ENCODE measurements around the gene LCOR.

The LCOR gene

GRCh38 chr10:96947036-96947435 lies 114.9 kb downstream of the LCOR start:
- no peak for DNase-seq

GRCh38 chr10:96949039-96949683 lies 117.1 kb downstream of the LCOR start:
- DNase-seq, result no peak

GRCh38 chr10:96951954-96952353 lies 119.9 kb downstream of the LCOR start:
- DNase-seq, result no peak

GRCh38 chr10:96955794-96956193 lies 123.7 kb downstream of the LCOR start:
- DNase-seq, result no peak

- DNase-seq, result no peak
Measured at GRCh38 chr10:96958071-96958470, 126.0 kb downstream of the LCOR start.

- no peak for DNase-seq
Measured at GRCh38 chr10:96959733-96960132, 127.6 kb downstream of the LCOR start.

- DNase-seq, result no peak
Measured at GRCh38 chr10:96960872-96961271, 128.8 kb downstream of the LCOR start.

GRCh38 chr10:96964131-96964530 lies 132.0 kb downstream of the LCOR start:
- DNase-seq, result no peak

- DNase-seq, result no peak
Measured at GRCh38 chr10:96967847-96968246, 135.7 kb downstream of the LCOR start.

GRCh38 chr10:96968682-96969423 lies 136.8 kb downstream of the LCOR start:
- DNase-seq, result no peak

- no peak for DNase-seq
Measured at GRCh38 chr10:96971324-96971723, 139.2 kb downstream of the LCOR start.

DNA sequence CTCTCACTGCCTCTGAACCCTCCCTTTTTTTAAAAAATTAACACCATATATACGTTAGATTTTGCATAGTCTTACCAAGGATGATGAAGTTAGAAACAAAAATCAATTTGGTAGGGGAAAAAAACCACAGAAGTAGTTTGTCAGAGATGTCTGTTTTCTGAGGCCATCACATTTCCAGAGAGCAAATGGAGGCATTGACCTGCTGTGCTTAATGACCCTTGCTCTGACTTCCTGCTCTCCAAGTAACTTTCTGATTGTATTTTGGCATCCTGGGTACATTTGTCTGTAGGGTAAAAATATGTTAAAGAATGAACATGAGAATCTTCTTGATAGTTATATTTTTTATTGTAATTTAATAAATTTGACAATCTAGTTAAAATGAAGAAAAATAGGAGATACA lies 140.2 kb downstream of the LCOR start:
- no peak for DNase-seq

DNA sequence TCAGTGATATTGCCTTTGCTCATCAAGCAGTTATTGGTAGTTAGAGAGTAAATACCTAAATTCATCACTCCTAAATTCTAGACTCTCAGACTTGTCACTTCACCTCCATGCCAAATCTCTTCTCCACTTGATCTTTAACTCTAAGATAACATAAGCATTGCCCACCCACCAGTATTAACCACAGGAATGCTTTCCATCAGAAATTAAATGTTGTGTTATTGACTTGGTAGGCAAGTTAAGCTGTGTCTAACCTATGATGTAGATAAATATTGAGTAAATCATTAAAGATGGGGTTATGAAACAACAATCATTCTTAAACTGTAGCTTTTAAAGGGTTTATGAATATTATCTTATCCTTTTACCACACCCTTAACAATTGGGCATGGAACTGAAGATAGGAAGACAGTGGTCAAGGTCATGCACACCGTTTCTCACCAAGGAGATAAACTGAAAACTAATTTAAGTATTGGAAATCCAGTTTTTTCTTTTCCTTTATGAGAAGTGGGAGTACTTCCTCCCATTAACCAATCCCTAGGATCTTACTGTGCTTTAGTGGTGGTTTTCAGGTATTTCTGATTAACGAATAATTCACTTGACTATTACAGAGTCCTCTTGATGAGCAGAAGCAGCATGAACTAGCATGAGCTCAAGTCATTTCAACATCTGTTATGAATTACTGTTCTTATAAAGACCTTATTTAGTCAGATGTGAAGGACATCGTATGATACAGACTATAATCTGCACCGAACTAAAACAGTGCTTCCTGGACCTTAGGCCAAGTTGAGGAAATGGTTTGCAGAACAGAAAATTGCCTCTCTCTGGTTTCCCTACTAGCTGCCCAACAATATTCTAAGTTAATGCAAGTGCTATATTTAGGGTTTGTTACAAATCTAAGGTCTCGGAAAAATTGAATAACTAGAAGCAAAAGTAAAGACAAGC lies 142.0 kb downstream of the LCOR start:
- DNase-seq, result no peak

DNA sequence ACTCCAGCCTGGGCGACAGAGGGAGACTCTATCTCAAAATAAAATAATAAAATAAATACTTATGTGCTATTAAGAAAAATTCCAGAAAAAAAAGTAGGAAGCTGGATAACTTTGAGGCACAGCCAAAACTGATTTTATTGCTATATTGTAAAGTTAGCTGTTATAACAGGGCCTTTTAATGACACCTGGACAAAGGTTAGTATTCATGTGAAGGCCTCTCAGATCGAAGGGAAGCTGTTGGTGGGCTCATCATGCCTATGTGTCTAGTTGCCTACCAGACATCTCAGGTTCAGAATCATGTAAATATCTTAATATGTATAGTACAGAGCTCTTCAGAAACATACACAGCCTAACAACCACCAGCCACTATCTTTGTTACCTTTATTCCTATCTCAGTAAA lies 143.0 kb downstream of the LCOR start:
- DNase-seq, result no peak

DNA sequence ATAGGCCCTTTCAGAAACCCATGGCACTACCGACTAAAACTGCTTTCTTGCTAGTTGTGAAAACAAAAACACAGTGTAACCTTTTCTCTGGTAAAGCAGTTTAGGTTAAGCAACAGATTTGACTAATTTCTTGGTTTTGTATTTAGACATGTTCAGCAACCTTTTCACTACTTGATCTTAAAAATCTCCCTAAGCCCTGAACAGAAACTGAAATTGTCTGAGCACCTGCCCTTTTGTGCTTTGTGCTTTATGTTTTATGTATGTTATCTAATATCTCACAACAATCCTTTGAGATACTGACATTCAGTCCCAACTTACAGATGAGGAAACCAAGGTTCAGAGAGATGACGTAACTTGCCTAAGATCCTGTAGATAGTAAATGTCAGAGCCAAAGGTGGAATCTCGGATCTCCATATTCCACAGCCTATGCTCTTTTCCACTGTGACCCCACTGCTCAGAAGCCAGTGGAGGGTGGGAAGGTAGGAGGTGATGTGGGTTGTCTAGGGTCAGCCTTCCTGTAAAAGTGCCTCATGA lies 146.6 kb downstream of the LCOR start:
- DNase-seq, result no peak

- no peak for DNase-seq
Measured at GRCh38 chr10:96982149-96982930, 150.2 kb downstream of the LCOR start.

- no peak for DNase-seq
Measured at GRCh38 chr10:96984541-96985131, 152.5 kb downstream of the LCOR start.

DNA sequence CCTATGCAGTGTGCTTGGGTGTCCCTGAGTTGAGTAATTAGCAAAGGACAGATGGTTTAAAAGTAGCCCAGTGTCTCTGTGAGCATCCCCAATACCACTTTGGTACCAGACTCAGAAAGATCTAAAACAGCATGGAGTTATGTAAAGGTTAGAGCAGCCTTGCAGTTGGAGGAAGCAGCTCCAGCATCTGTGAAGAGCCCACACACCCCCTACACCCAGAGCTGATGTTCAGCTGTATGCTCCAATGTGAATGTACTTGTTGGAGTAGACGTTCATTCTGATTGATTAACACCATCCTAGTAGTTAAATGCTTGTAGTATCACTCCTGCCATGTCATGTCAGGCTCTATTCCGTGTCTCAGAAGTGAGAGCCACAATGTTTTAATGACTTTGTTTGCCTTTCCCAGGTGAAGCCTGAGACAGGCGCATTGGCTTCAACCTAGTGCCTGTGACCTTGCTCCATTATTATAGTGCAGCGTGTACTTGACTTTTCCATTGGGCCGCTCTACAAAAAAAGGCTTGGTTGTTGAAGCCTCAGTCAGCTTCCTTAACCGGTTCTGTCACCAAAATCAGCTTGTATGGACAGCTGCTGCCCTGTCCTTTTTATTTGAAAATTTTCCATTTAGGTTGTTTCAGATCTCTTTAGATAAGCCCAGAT lies 154.2 kb downstream of the LCOR start:
- DNase-seq, result peak; percentile 0

- DNase-seq, result no peak
Measured at GRCh38 chr10:96987141-96987841, 155.2 kb downstream of the LCOR start.

DNA sequence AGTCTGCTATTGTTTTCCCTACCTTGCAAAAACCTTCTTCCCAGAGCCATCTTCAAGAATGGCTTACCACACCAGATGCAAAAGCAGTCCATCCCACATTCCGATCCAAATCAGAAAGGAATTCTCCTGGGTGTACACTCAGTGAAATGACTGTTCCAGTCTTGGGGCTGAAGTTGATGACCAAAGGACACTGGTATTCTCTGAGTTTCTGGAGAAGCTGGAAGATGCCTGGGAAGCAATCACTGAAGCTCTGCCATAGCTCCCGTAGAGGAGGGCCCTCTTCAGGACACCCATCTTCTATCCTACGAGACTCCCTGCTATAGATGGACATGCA lies 155.7 kb downstream of the LCOR start:
- DNase-seq, result no peak

GRCh38 chr10:96988426-96988825 lies 156.3 kb downstream of the LCOR start:
- no peak for DNase-seq

Measured in NCI-H748 treated with DMSO at 0.1 percent for 48 hours (cell line).